GM21619 (cell line): ENCODE results near the gene HMCN2.
"Not testable (repeated sequence)": the region's sequence is repeated elsewhere in the genome, so short reads cannot be mapped to it uniquely, and the experiment has no call there.

ENCODE experiments used
- ATAC-seq: cut with Tn5 transposase; IDR thresholded peaks from one replicate; pipeline ENCODE4 v1.9.1; 2021; ENCODE audit not compliant: unreplicated experiment

The HMCN2 gene

DNA sequence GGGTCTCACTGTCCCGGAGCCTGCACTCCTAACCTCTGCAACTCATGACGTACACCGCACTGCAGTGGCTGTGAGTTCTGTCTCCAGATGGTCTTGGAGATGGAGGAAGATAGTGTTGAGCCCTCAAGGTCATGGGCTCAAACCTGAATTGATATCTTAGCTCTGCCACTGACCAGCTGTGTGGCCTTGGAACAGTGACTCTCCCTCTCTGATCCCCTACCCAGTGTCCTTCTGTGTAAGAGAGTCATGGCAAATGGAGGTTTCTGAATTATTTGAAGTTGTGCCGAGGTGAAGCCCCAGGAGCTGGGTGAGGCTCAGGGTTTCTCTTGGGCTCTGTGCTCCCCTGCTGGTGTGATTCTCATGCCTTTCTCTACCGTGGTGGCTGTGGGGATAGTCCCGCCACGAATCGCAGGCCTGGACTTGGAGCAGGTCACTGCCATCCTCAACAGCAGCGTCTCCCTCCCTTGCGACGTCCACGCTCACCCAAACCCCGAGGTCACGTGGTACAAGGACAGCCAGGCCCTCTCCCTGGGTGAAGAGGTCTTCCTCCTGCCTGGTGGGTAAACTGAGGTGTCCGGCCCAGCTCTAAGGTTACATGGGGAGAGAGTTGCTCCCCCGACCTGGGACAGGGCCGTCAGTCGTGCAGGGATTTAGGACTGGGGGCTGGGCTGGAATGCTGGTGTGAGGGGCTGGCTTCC lies 118.6 kb downstream of the HMCN2 start:
- ATAC-seq = no peak

- ATAC-seq = no peak
Observed at GRCh38 chr9:130385257-130385656, 119.7 kb downstream of the HMCN2 start.

GRCh38 chr9:130387398-130387797 lies 121.8 kb downstream of the HMCN2 start:
- ATAC-seq = no peak

- no peak for ATAC-seq
Observed at GRCh38 chr9:130387905-130388304, 122.3 kb downstream of the HMCN2 start.

DNA sequence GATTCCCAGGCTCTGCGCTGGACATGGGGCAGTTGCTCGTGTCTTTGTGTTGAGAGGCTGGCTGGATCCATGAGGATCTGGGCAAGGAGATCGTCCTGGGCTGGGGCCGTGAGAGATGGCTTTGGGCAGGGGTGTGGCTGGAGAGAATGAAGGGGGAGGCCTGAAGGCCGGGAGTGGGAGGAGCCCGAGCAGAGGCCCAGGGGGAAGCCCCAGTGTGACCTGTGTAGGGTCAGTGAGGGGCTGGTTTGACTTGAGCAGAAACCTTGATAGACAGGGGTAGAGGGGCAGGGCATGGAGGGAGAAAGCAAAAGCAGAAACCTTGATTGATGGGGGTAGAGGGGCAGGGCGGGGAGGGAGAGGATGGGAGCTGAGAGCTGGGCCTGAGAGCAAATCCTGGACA lies 124.8 kb downstream of the HMCN2 start:
- ATAC-seq = no peak

DNA sequence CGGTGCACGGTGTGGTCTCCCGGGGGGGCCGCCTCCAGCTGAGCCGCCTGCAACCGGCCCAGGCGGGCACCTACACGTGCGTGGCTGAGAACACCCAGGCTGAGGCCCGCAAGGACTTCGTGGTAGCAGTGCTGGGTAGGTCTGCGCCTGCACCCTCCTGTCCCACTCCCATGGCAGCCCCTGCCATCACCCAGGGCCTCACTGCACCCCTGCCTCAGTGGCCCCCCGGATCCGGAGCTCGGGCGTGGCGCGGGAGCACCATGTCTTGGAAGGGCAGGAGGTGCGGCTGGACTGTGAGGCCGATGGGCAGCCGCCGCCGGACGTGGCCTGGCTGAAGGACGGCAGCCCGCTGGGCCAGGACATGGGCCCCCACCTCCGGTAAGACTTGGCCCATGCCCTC lies 125.4 kb downstream of the HMCN2 start:
- no peak for ATAC-seq

GRCh38 chr9:130391866-130392265 lies 126.3 kb downstream of the HMCN2 start:
- ATAC-seq = no peak

- ATAC-seq = no peak
Observed at GRCh38 chr9:130393681-130394071, 128.1 kb downstream of the HMCN2 start.

DNA sequence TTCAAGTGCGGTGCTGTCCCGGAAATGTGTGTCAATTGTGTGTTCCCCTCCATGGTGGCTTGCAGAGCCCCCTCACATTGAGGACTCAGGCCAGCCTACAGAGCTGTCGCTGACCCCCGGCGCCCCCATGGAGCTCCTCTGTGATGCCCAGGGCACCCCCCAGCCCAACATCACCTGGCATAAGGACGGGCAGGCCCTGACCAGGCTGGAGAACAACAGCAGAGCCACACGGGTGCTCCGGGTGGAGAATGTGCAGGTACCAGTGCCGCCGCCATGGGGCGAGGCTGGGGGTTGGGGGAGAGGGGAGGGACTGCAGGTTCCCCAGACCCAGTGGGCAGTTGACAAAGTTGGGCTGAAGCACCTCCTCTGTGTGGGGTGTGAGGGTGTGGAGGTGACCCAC lies 128.8 kb downstream of the HMCN2 start:
- ATAC-seq = no peak

DNA sequence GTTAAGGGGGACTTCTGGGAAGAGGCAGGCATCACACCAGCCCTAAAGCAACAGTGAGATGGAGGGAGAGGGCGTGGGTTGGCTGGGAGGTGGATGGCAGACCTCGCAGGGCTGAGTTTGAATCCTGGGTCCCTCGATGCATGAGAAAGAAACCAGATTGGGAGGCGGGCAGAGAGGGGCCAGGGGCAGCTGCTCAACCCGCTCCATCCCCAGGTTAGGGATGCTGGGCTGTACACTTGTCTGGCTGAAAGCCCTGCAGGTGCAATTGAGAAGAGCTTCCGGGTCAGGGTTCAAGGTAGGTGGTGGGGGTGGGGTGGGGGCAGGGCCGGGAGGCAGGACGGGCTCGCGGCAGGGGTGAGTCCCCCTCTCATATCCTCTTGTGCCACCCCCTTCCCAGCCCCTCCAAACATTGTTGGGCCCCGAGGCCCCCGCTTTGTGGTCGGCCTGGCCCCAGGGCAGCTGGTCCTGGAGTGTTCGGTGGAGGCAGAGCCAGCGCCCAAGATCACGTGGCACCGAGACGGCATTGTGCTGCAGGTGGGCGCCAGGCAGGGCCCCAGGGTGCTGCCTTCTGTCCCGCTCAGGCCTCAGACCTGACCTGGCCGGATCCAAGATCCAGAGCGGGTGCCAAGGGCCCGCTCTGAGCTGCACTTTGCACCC lies 129.4 kb downstream of the HMCN2 start:
- ATAC-seq = no peak

- ATAC-seq = no peak
Observed at GRCh38 chr9:130395810-130396435, 130.4 kb downstream of the HMCN2 start.

- no peak for ATAC-seq
Observed at GRCh38 chr9:130396581-130396980, 131.0 kb downstream of the HMCN2 start.

DNA sequence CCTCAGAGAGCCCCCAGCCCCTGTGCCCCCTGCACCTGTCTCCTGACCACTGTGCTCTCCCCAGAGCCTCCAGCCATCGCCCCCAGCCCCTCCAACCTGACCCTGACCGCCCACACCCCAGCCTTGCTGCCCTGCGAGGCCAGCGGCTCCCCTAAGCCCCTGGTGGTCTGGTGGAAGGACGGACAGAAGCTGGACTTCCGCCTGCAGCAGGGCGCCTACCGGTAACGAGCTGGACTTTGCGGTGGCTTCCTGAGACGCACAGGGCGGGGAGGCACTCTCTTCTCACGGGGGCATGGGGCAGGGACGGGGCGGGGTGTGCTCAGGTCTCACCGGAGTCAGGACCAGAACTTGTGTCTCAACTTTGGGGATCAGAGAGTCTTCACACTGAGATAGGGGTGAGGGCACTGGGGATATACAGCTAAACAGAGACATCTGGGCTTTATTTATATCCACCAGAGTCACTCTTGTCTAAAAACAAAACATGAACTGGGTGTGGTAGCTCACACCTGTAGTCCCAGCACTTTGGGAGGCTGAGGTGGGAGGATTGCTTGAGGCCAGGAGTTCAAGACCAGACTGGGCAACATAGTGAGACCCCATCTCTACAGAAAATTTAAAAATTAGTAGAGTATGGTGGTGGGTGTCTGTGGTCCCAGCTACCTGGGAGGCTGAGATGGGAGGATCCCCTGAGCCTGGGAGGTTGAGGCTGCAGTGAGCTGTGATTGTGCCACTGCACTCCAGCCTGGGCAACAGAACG lies 133.1 kb downstream of the HMCN2 start:
- ATAC-seq = no peak

GRCh38 chr9:130399768-130400167 lies 134.2 kb downstream of the HMCN2 start:
- ATAC-seq = no peak

DNA sequence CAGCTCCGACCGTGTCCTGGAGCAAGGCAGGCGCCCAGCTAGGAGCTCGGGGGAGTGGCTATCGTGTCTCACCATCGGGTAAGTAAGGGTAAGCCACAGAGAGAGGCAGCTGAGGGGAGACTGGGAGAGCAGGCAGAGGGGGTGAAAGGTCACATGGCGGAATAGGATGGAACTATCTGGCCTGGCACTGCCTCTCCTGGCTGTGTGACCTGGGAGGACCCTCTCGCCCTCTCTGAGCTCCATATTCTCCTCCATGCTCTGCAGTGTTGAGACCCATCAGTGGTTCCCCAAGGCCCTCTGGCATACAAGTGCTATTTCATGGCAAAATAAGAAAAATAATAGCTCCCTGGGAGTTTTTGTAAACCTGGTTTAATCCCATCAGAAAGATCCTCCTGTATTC lies 135.3 kb downstream of the HMCN2 start:
- no peak for ATAC-seq

DNA sequence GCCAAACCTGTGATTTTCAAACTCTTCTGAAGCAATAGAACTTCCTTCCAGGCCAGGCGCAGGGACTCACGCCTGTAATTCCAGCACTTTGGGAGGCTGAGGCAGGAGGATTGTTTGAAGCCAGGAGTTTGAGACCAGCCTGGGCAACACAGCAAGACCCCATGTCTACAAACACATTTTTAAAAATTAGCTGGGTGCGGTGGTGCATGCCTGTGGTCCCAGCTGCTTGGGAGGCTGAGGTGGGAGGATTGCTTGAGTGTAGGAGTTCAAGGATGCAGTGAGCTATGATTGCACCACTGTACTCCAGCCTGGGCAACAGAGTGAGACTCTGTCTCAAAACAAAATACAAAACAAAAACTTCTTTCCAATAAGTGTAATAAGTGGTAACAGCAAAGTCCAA lies 136.2 kb downstream of the HMCN2 start:
- not testable (repeated sequence) for ATAC-seq

- ATAC-seq = no peak
Observed at GRCh38 chr9:130402243-130402642, 136.7 kb downstream of the HMCN2 start.

GRCh38 chr9:130402645-130403440 lies 137.3 kb downstream of the HMCN2 start:
- no peak for ATAC-seq

DNA sequence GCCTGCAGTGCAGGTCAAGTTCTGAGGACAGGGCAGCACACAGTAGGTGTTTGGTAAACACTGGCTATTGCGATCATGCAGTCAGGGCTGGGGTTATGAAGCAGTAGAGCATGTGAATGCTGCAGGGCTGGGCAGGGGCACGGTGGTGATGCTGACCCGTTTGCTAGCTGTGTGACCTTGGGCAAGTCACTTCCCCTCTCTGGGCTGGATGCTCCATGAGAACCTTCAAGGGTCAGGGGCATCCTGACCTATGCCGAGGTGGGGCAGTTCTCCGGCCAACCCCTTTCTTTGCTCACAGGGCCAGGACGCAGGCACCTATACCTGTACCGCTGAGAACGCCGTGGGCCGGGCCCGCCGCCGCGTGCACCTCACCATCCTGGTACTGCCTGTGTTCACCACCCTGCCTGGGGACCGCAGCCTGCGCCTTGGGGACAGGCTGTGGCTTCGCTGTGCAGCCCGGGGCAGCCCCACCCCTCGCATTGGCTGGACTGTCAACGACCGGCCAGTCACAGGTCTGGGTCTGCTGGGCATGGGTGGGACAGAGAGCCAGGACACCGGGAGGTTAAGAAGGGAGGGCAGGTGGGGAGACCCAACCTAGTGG lies 140.2 kb downstream of the HMCN2 start:
- no peak for ATAC-seq

- no peak for ATAC-seq
Observed at GRCh38 chr9:130406278-130406895, 140.8 kb downstream of the HMCN2 start.
